Activated CD8-positive, alpha-beta T cell treated with anti-CD3 and anti-CD28 coated beads for 36 hours (primary cell): ENCODE results near the gene RPL39L. TPM values are rescaled to one million over a fixed set of nuclear protein-coding genes. Genes with fewer than 3 reads are reported as not detected.

Experiments used
- ATAC-seq: fragments of 200-7000 bp; cut with Tn5 transposase; one replicate; pipeline ENCODE4 v1.10.0; 2021; ENCODE audit warnings: mild to moderate bottlenecking, moderate library complexity
- CTCF ChIA-PET: fragments of 350-600 bp; sonication (Branson Sonifier 250); formaldehyde crosslinking; loops from one replicate; lab custom pipeline; 2021; ENCODE audit warnings: antibody characterized with exemption; lab: Charles Lee
- POLR2A ChIA-PET: fragments of 350-600 bp; sonication (Branson Sonifier 250); formaldehyde crosslinking; loops from one replicate; lab custom pipeline; 2021; ENCODE audit warnings: antibody characterized with exemption; lab: Charles Lee
- DNase-seq: peaks from one replicate; pipeline ENCODE4 v3.0.0-alpha.2; 2020
- H3K27ac Mint-ChIP-seq: one replicate; pipeline ENCODE4 v1.8.0; 2021; ENCODE audit warnings: mild to moderate bottlenecking, mixed read lengths
- H3K27me3 Mint-ChIP-seq: one replicate; pipeline ENCODE4 v1.8.0; 2021; ENCODE audit warnings: mixed read lengths
- H3K36me3 Mint-ChIP-seq: one replicate; pipeline ENCODE4 v1.8.0; 2021; ENCODE audit warnings: low read depth, mixed read lengths
- H3K4me1 Mint-ChIP-seq: one replicate; pipeline ENCODE4 v1.8.0; 2021; ENCODE audit warnings: low read depth, mixed read lengths
- H3K4me3 Mint-ChIP-seq: one replicate; pipeline ENCODE4 v1.8.0; 2021; ENCODE audit warnings: mild to moderate bottlenecking, moderate library complexity, mixed read lengths
- H3K9me3 Mint-ChIP-seq: one replicate; pipeline ENCODE4 v1.8.0; 2021; ENCODE audit warnings: mixed read lengths
- CTCF ChIP-seq: fragments of 200-600 bp; IDR thresholded peaks from one replicate; pipeline ENCODE4 v1.8.0; 2022; ENCODE audit warnings: antibody characterized with exemption, mild to moderate bottlenecking
- intact Hi-C: fragments of 100-400 bp; cut with micrococcal nuclease; formaldehyde crosslinking; loops from one replicate; pipeline ENCODE4 v1.10.0; 2022
- total RNA-seq, 2 experiments: library from RNA; stranded (reverse); gene quantifications; one replicate each; pipeline ENCODE4 v1.2.3, GENCODE V29; 2021

The RPL39L gene
- total RNA-seq, 2 experiments from 2014 or later: 12.1 to 16.2 TPM

GRCh38 chr3:187079090-187080022 lies 59.9 kb downstream of the RPL39L start:
- Mint-ChIP-seq H3K4me1 (peaks cover 6% of the 10 kb centered on the region), H3K27me3 (no peaks in the 10 kb centered on the region), H3K36me3 (peaks cover 25% of the 10 kb centered on the region), H3K9me3 (no peaks in the 10 kb centered on the region), H3K27ac (peak overlapping the region; percentile 46), H3K4me3 (no peak overlapping the region)
- no peak for ATAC-seq
- TF ChIP-seq CTCF: no peak
- intact Hi-C loops: no loop called here
- CTCF ChIA-PET: no interaction called here
- POLR2A ChIA-PET: no interaction called here
- DNase-seq: no peak

- ChIA-PET POLR2A (interaction anchor here (1.0 kb wide), 1 partner anchor 24 kb away, joined by 3 read pairs; no protein-coding TSS in a partner anchor), CTCF (no interaction called here)
- intact Hi-C loops: no loop called here
- no peaks in the 10 kb centered on the region for H3K9me3 Mint-ChIP-seq
- ATAC-seq (no peak), DNase-seq (no peak)
- no peak overlapping the region for H3K4me3 Mint-ChIP-seq
- H3K27me3 Mint-ChIP-seq: no peaks in the 10 kb centered on the region
- H3K27ac Mint-ChIP-seq: peak overlapping the region; percentile 35
- TF ChIP-seq CTCF: no peak
- H3K36me3 Mint-ChIP-seq: peaks cover 38% of the 10 kb centered on the region
- peaks cover 5% of the 10 kb centered on the region for H3K4me1 Mint-ChIP-seq
These were observed 61.8 kb downstream of the RPL39L start for GRCh38 chr3:187077537-187077936.

- TF ChIP-seq CTCF: no peak
- no peak for DNase-seq
- intact Hi-C loops: no loop called here
- H3K4me3 Mint-ChIP-seq: no peak overlapping the region
- peak overlapping the region; percentile 68 for H3K27ac Mint-ChIP-seq
- ATAC-seq: no peak
- no peaks in the 10 kb centered on the region for H3K27me3 Mint-ChIP-seq
- CTCF ChIA-PET: no interaction called here
- H3K4me1 Mint-ChIP-seq: peaks cover 5% of the 10 kb centered on the region
- POLR2A ChIA-PET: interaction anchor here (1.0 kb wide), 1 partner anchor 25 kb away, joined by 3 read pairs; no protein-coding TSS in a partner anchor
- no peaks in the 10 kb centered on the region for H3K9me3 Mint-ChIP-seq
- peaks cover 38% of the 10 kb centered on the region for H3K36me3 Mint-ChIP-seq
These were observed 62.2 kb downstream of the RPL39L start for GRCh38 chr3:187077085-187077484.

- POLR2A ChIA-PET: no interaction called here
- peaks cover 7% of the 10 kb centered on the region for H3K4me1 Mint-ChIP-seq
These were observed 63.0 kb downstream of the RPL39L start for GRCh38 chr3:187076297-187076696.

More at GRCh38 chr3:187076297-187076696, 63.0 kb downstream of the RPL39L start:
- peak overlapping the region; percentile 62 for H3K27ac Mint-ChIP-seq
- H3K27me3 Mint-ChIP-seq: no peaks in the 10 kb centered on the region
- H3K9me3 Mint-ChIP-seq: no peaks in the 10 kb centered on the region
- ATAC-seq (no peak), DNase-seq (no peak)
- no peak overlapping the region for H3K4me3 Mint-ChIP-seq
- TF ChIP-seq CTCF: no peak
- intact Hi-C loops: no loop called here
- H3K36me3 Mint-ChIP-seq: peaks cover 38% of the 10 kb centered on the region
- CTCF ChIA-PET: no interaction called here
